SK-N-SH treated with all-trans-retinoic acid at 6 μM for 48 hours (cell line): ENCODE data around the gene MAN1A2.

Experiments
- ARNTL ChIP-seq: fragments of 450-650 bp; formaldehyde crosslinking; IDR thresholded peaks from 2 replicates; pipeline ENCODE4 v1.5.0; 2020; ENCODE audit warnings: low read depth, mild to moderate bottlenecking, moderate library complexity, borderline replicate concordance
- BACH2 ChIP-seq: fragments of 250-450 bp; sonication (Bioruptor Pico); IDR thresholded peaks from 2 replicates; pipeline ENCODE4 v1.9.0; 2021; ENCODE audit warnings: mild to moderate bottlenecking, borderline replicate concordance
- ESRRG ChIP-seq: fragments of 250-450 bp; sonication (Bioruptor Pico); IDR thresholded peaks from 2 replicates; pipeline ENCODE4 v1.6.1; 2021; ENCODE audit warnings: mild to moderate bottlenecking
- GLIS3 ChIP-seq: fragments of 250-450 bp; sonication (Bioruptor Pico); IDR thresholded peaks from 2 replicates; pipeline ENCODE4 v1.5.0; 2020; ENCODE audit warnings: mild to moderate bottlenecking, moderate library complexity
- RARB ChIP-seq: fragments of 250-450 bp; sonication (Bioruptor Pico); IDR thresholded peaks from 2 replicates; pipeline ENCODE4 v1.8.0; 2021; ENCODE audit warnings: mild to moderate bottlenecking, moderate library complexity
- TCF4 ChIP-seq: fragments of 250-450 bp; sonication (Bioruptor Pico); IDR thresholded peaks from 2 replicates; pipeline ENCODE4 v1.8.0; 2021; ENCODE audit warnings: mild to moderate bottlenecking, moderate library complexity, borderline replicate concordance
- TOX ChIP-seq: fragments of 250-450 bp; sonication (Bioruptor Pico); IDR thresholded peaks from 2 replicates; pipeline ENCODE4 v1.8.0; 2021; ENCODE audit warnings: mild to moderate bottlenecking, moderate library complexity, borderline replicate concordance
- ZC3H10 ChIP-seq: fragments of 250-450 bp; sonication (Bioruptor Pico); IDR thresholded peaks from 2 replicates; pipeline ENCODE4 v1.5.1; 2021; ENCODE audit warnings: mild to moderate bottlenecking, moderate library complexity
- ZFP3 ChIP-seq: fragments of 250-450 bp; sonication (Bioruptor Pico); IDR thresholded peaks from 2 replicates; pipeline ENCODE4 v1.5.0; 2020; ENCODE audit warnings: mild to moderate bottlenecking, moderate library complexity
- ZFP30 ChIP-seq: fragments of 450-650 bp; formaldehyde crosslinking; IDR thresholded peaks from 2 replicates; pipeline ENCODE4 v1.5.0; 2022; ENCODE audit warnings: mild to moderate bottlenecking, moderate library complexity
- ZNF70 ChIP-seq: fragments of 450-650 bp; formaldehyde crosslinking; IDR thresholded peaks from 2 replicates; pipeline ENCODE4 v1.5.0; 2020; ENCODE audit warnings: mild to moderate bottlenecking, moderate library complexity
- TF ChIP-seq, protein P1 (sequence below): fragments of 250-450 bp; sonication (Bioruptor Pico); IDR thresholded peaks from 2 replicates; pipeline ENCODE4 v1.8.0; 2020; ENCODE audit warnings: mild to moderate bottlenecking, moderate library complexity, borderline replicate concordance
- TF ChIP-seq, protein P2 (sequence below): fragments of 250-450 bp; sonication (Bioruptor Pico); IDR thresholded peaks from 2 replicates; pipeline ENCODE4 v1.5.1; 2021; ENCODE audit warnings: mild to moderate bottlenecking, moderate library complexity
- TF ChIP-seq, protein P3 (sequence below): fragments of 250-450 bp; sonication (Bioruptor Pico); IDR thresholded peaks from 2 replicates; pipeline ENCODE4 v1.5.1; 2020; ENCODE audit warnings: low read depth, mild to moderate bottlenecking, moderate library complexity

DNA sequence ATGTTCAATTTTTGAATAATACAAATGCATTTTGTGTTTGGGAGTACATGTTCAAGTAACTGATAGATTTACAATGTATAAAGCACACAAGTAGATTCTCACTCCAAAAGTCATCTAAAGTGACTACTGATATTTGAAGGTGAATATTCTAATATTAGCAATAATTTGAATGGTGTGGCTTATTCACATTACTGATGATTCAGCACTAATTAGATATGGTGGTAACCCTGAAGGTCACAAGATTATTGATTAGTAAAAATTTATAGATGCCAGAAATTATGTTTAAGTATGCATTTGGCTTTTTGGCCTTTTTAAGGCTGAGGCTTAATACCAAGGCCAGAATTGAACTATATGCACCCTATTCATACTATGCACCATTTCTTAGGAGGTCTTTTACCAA is 186.2 kb downstream of the MAN1A2 start:
- TF ChIP-seq BACH2 (CRISPR knock-in tag) (no peak), ZNF70 (CRISPR knock-in tag) (no peak), GLIS3 (CRISPR knock-in tag) (no peak), ZC3H10 (CRISPR knock-in tag) (no peak), RARB (CRISPR knock-in tag) (no peak), ZFP30 (CRISPR knock-in tag) (no peak), ARNTL (no peak), ZFP3 (CRISPR knock-in tag) (no peak), ESRRG (no peak), TCF4 (CRISPR knock-in tag) (no peak), TOX (CRISPR knock-in tag) (no peak)
- TF ChIP-seq, protein P1, sequence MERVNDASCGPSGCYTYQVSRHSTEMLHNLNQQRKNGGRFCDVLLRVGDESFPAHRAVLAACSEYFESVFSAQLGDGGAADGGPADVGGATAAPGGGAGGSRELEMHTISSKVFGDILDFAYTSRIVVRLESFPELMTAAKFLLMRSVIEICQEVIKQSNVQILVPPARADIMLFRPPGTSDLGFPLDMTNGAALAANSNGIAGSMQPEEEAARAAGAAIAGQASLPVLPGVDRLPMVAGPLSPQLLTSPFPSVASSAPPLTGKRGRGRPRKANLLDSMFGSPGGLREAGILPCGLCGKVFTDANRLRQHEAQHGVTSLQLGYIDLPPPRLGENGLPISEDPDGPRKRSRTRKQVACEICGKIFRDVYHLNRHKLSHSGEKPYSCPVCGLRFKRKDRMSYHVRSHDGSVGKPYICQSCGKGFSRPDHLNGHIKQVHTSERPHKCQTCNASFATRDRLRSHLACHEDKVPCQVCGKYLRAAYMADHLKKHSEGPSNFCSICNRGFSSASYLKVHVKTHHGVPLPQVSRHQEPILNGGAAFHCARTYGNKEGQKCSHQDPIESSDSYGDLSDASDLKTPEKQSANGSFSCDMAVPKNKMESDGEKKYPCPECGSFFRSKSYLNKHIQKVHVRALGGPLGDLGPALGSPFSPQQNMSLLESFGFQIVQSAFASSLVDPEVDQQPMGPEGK (CRISPR knock-in tag) = no peak
- TF ChIP-seq, protein P2, sequence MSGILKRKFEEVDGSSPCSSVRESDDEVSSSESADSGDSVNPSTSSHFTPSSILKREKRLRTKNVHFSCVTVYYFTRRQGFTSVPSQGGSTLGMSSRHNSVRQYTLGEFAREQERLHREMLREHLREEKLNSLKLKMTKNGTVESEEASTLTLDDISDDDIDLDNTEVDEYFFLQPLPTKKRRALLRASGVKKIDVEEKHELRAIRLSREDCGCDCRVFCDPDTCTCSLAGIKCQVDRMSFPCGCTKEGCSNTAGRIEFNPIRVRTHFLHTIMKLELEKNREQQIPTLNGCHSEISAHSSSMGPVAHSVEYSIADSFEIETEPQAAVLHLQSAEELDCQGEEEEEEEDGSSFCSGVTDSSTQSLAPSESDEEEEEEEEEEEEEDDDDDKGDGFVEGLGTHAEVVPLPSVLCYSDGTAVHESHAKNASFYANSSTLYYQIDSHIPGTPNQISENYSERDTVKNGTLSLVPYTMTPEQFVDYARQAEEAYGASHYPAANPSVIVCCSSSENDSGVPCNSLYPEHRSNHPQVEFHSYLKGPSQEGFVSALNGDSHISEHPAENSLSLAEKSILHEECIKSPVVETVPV = no peak
- TF ChIP-seq, protein P3, sequence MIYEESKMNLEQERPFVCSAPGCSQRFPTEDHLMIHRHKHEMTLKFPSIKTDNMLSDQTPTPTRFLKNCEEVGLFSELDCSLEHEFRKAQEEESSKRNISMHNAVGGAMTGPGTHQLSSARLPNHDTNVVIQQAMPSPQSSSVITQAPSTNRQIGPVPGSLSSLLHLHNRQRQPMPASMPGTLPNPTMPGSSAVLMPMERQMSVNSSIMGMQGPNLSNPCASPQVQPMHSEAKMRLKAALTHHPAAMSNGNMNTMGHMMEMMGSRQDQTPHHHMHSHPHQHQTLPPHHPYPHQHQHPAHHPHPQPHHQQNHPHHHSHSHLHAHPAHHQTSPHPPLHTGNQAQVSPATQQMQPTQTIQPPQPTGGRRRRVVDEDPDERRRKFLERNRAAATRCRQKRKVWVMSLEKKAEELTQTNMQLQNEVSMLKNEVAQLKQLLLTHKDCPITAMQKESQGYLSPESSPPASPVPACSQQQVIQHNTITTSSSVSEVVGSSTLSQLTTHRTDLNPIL = no peak
